Calu3 (cell line): Measurements from ENCODE around the gene MEX3D. TPM values are rescaled to one million over a fixed set of nuclear protein-coding genes. Genes with fewer than 3 reads are reported as not detected.

Experiments
- BruUV-seq: library from RNA; stranded (reverse); fragments of 400-500 nt; replicated peaks from 2 replicates; lab custom pipeline; 2021; lab: Mats Ljungman, UMichigan
- CTCF ChIA-PET: fragments of 300-600 bp; sonication (Branson Sonifier 250); formaldehyde crosslinking; loops from one replicate; lab custom pipeline; 2022; ENCODE audit warnings: antibody characterized with exemption; lab: Charles Lee
- DNase-seq: peaks from one replicate; pipeline ENCODE4 v3.0.0; 2022
- H3K27ac Mint-ChIP-seq: one replicate; pipeline ENCODE4 v1.8.0; 2022; ENCODE audit warnings: mixed read lengths; ENCODE audit not compliant: unreplicated experiment
- H3K27me3 Mint-ChIP-seq: one replicate; pipeline ENCODE4 v1.8.0; 2022; ENCODE audit warnings: mixed read lengths; ENCODE audit not compliant: unreplicated experiment
- H3K36me3 Mint-ChIP-seq: one replicate; pipeline ENCODE4 v1.8.0; 2022; ENCODE audit warnings: mild to moderate bottlenecking, moderate library complexity, mixed read lengths; ENCODE audit not compliant: insufficient read depth, unreplicated experiment
- H3K4me1 Mint-ChIP-seq: one replicate; pipeline ENCODE4 v1.8.0; 2022; ENCODE audit warnings: mild to moderate bottlenecking, low read depth, mixed read lengths; ENCODE audit not compliant: unreplicated experiment
- H3K4me3 Mint-ChIP-seq: one replicate; pipeline ENCODE4 v1.8.0; 2022; ENCODE audit warnings: mild to moderate bottlenecking, low read depth, moderate library complexity, mixed read lengths; ENCODE audit not compliant: unreplicated experiment
- H3K9me3 Mint-ChIP-seq: one replicate; pipeline ENCODE4 v1.8.0; 2022; ENCODE audit warnings: low read depth, mixed read lengths; ENCODE audit not compliant: unreplicated experiment
- intact Hi-C: fragments of 100-400 bp; cut with micrococcal nuclease; formaldehyde crosslinking; loops from one replicate; pipeline ENCODE4 v1.10.0; 2022; ENCODE audit not compliant: unreplicated experiment
- total RNA-seq: library from RNA; stranded (reverse); gene quantifications from 2 replicates; pipeline ENCODE4 v1.2.3, GENCODE V29; 2022
- TF ChIP-seq, protein P1 (sequence below): fragments of 200-600 bp; IDR thresholded peaks from one replicate; pipeline ENCODE4 v1.8.0; 2022; ENCODE audit warnings: antibody characterized with exemption; ENCODE audit not compliant: unreplicated experiment

MEX3D gene
- total RNA-seq, 1 experiment from 2014 or later = 41.4 TPM

GRCh38 chr19:1510807-1511206 lies 57.3 kb downstream of the MEX3D start:
- CTCF ChIA-PET = no interaction called here
- H3K27me3 Mint-ChIP-seq = peaks cover 7% of the 10 kb centered on the region
- peaks cover 14% of the 10 kb centered on the region for H3K36me3 Mint-ChIP-seq
- no peak overlapping the region for H3K4me3 Mint-ChIP-seq
- intact Hi-C loops = no loop called here
- DNase-seq = no peak
- TF ChIP-seq, protein P1, sequence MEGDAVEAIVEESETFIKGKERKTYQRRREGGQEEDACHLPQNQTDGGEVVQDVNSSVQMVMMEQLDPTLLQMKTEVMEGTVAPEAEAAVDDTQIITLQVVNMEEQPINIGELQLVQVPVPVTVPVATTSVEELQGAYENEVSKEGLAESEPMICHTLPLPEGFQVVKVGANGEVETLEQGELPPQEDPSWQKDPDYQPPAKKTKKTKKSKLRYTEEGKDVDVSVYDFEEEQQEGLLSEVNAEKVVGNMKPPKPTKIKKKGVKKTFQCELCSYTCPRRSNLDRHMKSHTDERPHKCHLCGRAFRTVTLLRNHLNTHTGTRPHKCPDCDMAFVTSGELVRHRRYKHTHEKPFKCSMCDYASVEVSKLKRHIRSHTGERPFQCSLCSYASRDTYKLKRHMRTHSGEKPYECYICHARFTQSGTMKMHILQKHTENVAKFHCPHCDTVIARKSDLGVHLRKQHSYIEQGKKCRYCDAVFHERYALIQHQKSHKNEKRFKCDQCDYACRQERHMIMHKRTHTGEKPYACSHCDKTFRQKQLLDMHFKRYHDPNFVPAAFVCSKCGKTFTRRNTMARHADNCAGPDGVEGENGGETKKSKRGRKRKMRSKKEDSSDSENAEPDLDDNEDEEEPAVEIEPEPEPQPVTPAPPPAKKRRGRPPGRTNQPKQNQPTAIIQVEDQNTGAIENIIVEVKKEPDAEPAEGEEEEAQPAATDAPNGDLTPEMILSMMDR = no peak
- BruUV-seq = no TSS peak
- H3K27ac Mint-ChIP-seq = no peak overlapping the region
- H3K9me3 Mint-ChIP-seq = no peaks in the 10 kb centered on the region
- no peaks in the 10 kb centered on the region for H3K4me1 Mint-ChIP-seq

GRCh38 chr19:1510442-1510806 lies 57.7 kb downstream of the MEX3D start:
- intact Hi-C loops = no loop called here

DNA sequence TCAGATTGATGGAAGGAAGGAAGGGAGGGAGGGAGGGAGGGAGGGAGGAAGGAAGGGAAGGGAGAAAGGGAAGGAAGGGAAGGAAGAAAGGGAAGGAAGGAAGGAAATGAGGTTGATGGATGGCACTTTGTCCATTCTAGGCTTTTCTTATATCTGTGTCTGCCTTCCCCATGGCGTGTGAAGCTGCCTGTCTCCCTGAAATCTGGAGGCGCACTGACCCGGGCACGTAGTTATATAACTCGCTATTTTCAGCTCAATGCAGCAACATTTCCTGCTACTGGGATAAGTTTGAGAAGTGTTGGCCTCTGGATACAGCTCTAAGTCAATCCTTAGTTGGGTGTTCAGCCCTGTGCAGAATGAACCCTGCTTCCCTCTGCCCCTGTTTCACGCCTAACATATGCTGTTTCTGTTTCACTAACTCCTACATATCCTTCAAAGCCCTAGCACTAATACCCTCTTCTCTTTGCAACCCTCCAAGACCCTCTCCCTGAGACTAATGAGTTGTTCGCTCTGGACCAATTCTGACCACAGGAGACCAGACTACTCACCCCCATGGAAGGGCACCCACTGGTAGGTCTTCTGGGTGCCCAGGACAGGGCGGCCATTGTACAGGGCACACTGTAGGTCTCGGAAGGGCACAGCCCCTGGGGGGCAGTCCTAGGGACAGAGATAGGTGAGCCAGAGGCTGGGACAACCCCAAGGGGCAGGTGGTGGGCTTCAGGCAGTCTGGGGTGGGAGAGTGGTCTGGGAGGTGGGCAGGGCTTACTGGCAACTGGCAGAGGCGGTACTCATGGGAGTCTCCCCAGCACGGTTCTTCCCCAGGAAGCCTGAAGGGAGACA lies 58.3 kb downstream of the MEX3D start:
- CTCF ChIA-PET = interaction anchor here (0.6 kb wide), 1 partner anchor 22 kb away, joined by 3 read pairs; no protein-coding TSS in a partner anchor
- TF ChIP-seq, protein P1 = no peak
- Mint-ChIP-seq H3K36me3 (peaks cover 17% of the 10 kb centered on the region), H3K27me3 (peaks cover 7% of the 10 kb centered on the region), H3K9me3 (no peaks in the 10 kb centered on the region), H3K4me3 (no peak overlapping the region), H3K4me1 (no peaks in the 10 kb centered on the region), H3K27ac (no peak overlapping the region)
- intact Hi-C loops = no loop called here
- BruUV-seq = no TSS peak
- no peak for DNase-seq

More at GRCh38 chr19:1510442-1510806, 57.7 kb downstream of the MEX3D start:
- Mint-ChIP-seq H3K27me3 (peaks cover 7% of the 10 kb centered on the region), H3K27ac (no peak overlapping the region), H3K4me1 (no peaks in the 10 kb centered on the region), H3K9me3 (no peaks in the 10 kb centered on the region), H3K4me3 (no peak overlapping the region), H3K36me3 (peaks cover 14% of the 10 kb centered on the region)
- DNase-seq = no peak
- CTCF ChIA-PET = no interaction called here
- TF ChIP-seq, protein P1 = no peak
- no TSS peak for BruUV-seq

GRCh38 chr19:1508507-1508856 lies 59.6 kb downstream of the MEX3D start:
- peaks cover 17% of the 10 kb centered on the region for H3K36me3 Mint-ChIP-seq
- H3K27me3 Mint-ChIP-seq = peaks cover 7% of the 10 kb centered on the region
- H3K27ac Mint-ChIP-seq = no peak overlapping the region
- TF ChIP-seq, protein P1 = no peak
- DNase-seq = no peak
- intact Hi-C loops = no loop called here
- no peaks in the 10 kb centered on the region for H3K9me3 Mint-ChIP-seq
- no peaks in the 10 kb centered on the region for H3K4me1 Mint-ChIP-seq
- BruUV-seq = no TSS peak
- CTCF ChIA-PET = no interaction called here
- no peak overlapping the region for H3K4me3 Mint-ChIP-seq
